Esophagus squamous epithelium (tissue), 5 donors: ENCODE results near the gene KBTBD4. TPM values are rescaled to one million over a fixed set of nuclear protein-coding genes. Genes with fewer than 3 reads are reported as not detected.

Experiments used
- DNase-seq: peaks from one replicate; lab custom pipeline; 2025; lab: John Stamatoyannopoulos, UW
- H3K27ac ChIP-seq, 4 donors: fragments of 200-600 bp; sonication (generic); one replicate each; pipeline ENCODE4 v1.5.1; 2016 to 2019; ENCODE audit warnings: mild to moderate bottlenecking in 1 of 4
- H3K27me3 ChIP-seq, 4 donors: fragments of 200-600 bp; sonication (generic); 1 replicate in 3 of 4; 2 replicates in 1 of 4; pipeline versions ENCODE4 v1.5.1 to v1.6.0; 2017 to 2021; ENCODE audit warnings: antibody characterized with exemption in 1 of 4
- H3K36me3 ChIP-seq, 3 donors: fragments of 200-600 bp; sonication (generic); one replicate each; pipeline ENCODE4 v1.5.1; 2016 to 2019
- H3K4me1 ChIP-seq, 3 donors: fragments of 200-600 bp; sonication (generic); one replicate each; pipeline ENCODE4 v1.5.1; 2017 to 2019
- H3K4me3 ChIP-seq, 4 donors: fragments of 200-600 bp; sonication (generic); 1 replicate in 3 of 4; 2 replicates in 1 of 4; pipeline ENCODE4 v1.5.1; 2016 to 2019; ENCODE audit warnings: mild to moderate bottlenecking in 2 of 4, moderate library complexity in 1 of 4
- H3K9me3 ChIP-seq, 3 donors: fragments of 200-600 bp; sonication (generic); one replicate each; pipeline ENCODE4 v1.5.1; 2016 to 2019
- POLR2A ChIP-seq, 4 donors: fragments of 450-650 bp; IDR thresholded peaks; one replicate each; pipeline ENCODE4 v1.6.1; 2017; ENCODE audit warnings: antibody characterized with exemption in 4 of 4, mild to moderate bottlenecking in 4 of 4, moderate library complexity in 3 of 4
- WGBS, 2 donors: methylation state at CpG; one replicate each; pipeline ENCODE4 v1.1.5; 2018; 5-methylcytosine and 5-hydroxymethylcytosine counted together
- intact Hi-C: fragments of 100-400 bp; cut with DNase I; formaldehyde crosslinking; loops from one replicate; pipeline ENCODE4 v1.15.0; 2022
- total RNA-seq, 4 donors: library from RNA; depleted of rRNA; stranded (reverse); fragments of >200 nt; gene quantifications; one replicate each; pipeline ENCODE4 v1.1.0, GENCODE V29; 2016
- TF ChIP-seq, protein P1 (sequence below), 6 experiments: fragments of 450-650 bp in 4 of 6; fragments of 200-600 bp in 2 of 6; sonication (generic) in 2 of 6; IDR thresholded peaks; one replicate each; pipeline ENCODE4 v1.5.1; 2016 to 2019; ENCODE audit warnings: antibody characterized with exemption in 6 of 6, mild to moderate bottlenecking in 4 of 6, moderate library complexity in 4 of 6
- donor health status: DM: yes; HTN: yes; CAD: no.

KBTBD4 gene
- total RNA-seq, 4 donors from 2014 or later: 12.4 to 22.7 (median 16.0) TPM

DNA sequence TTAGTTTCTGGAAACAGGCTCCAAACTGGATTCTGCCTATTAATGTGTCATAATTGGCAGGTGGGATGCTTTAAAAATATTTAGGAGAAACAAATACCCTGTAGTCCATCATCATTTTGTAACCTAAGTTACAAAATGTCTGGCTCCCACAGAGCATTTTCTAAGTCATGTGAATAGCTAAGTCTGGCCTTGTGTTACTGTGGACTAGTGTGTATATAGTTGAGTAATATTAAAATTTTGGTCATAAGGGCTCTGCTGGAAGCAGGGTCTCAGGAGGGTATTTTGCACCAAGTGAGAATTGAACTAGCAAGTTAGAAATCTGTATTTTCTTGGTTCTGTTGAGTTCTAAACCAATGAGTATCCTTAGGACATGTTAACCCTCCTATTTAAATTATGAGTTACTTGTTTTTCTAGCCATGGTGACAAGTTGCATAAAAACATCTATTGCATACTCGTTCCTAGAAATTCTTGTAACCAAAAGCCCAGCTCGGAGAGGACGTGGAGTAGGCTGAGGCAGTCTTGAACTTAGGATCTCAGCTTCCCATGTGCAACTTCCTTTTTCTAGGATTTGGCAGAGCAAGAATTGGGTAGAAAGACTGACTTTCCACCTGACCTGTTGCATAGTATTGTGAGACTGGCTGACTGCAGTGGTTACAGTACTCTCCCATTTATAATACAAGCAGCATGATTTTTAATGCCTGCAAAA lies 8.0 kb downstream of the KBTBD4 start:
- 75 to 78% methylated on average over 3 of the region's 3 CpGs for WGBS, 2 donors
- Histone ChIP-seq H3K9me3 (no peaks in the 10 kb centered on the region), H3K36me3 (peaks cover 8 to 78% (median 15%) of the 10 kb centered on the region in 3 donors), H3K4me1 (peaks cover 0 to 36% (median 0%) of the 10 kb centered on the region in 3 donors), H3K27ac (no peak overlapping the region), H3K27me3 (no peaks in the 10 kb centered on the region), H3K4me3 (no peak overlapping the region)
- TF ChIP-seq, protein P1, sequence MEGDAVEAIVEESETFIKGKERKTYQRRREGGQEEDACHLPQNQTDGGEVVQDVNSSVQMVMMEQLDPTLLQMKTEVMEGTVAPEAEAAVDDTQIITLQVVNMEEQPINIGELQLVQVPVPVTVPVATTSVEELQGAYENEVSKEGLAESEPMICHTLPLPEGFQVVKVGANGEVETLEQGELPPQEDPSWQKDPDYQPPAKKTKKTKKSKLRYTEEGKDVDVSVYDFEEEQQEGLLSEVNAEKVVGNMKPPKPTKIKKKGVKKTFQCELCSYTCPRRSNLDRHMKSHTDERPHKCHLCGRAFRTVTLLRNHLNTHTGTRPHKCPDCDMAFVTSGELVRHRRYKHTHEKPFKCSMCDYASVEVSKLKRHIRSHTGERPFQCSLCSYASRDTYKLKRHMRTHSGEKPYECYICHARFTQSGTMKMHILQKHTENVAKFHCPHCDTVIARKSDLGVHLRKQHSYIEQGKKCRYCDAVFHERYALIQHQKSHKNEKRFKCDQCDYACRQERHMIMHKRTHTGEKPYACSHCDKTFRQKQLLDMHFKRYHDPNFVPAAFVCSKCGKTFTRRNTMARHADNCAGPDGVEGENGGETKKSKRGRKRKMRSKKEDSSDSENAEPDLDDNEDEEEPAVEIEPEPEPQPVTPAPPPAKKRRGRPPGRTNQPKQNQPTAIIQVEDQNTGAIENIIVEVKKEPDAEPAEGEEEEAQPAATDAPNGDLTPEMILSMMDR (IDR thresholded peaks at IDR 0.05): no peak
- TF ChIP-seq POLR2A (IDR thresholded peaks at IDR 0.05): no peak
- intact Hi-C loops: no loop called here
- no peak for DNase-seq

DNA sequence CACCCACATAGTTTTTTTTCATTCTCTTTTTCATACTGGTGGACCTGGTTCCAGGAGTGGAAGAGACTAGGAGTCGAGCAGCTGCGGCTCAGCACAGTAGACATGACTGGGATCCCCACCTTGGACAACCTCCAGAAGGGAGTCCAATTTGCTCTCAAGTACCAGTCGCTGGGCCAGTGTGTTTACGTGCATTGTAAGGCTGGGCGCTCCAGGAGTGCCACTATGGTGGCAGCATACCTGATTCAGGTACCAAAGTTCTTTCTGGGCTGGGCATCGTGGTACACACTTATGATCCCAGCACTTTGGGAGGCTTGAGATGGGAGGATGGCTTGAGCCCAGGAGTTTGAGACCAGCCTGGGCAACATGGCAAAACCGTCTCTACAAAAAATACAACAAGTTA lies 9.1 kb downstream of the KBTBD4 start:
- DNase-seq: no peak
- Histone ChIP-seq H3K27ac (no peak overlapping the region), H3K36me3 (peaks cover 4 to 67% (median 15%) of the 10 kb centered on the region in 3 donors), H3K9me3 (no peaks in the 10 kb centered on the region), H3K4me3 (no peak overlapping the region), H3K27me3 (no peaks in the 10 kb centered on the region), H3K4me1 (peaks cover 4 to 43% (median 5%) of the 10 kb centered on the region in 3 donors)
- intact Hi-C loops: no loop called here
- TF ChIP-seq, protein P1 (IDR thresholded peaks at IDR 0.05): no peak
- no peak for TF ChIP-seq POLR2A (IDR thresholded peaks at IDR 0.05)
- WGBS, 2 donors: 88 to 100% methylated on average over 2 to 4 of the region's 7 CpGs

DNA sequence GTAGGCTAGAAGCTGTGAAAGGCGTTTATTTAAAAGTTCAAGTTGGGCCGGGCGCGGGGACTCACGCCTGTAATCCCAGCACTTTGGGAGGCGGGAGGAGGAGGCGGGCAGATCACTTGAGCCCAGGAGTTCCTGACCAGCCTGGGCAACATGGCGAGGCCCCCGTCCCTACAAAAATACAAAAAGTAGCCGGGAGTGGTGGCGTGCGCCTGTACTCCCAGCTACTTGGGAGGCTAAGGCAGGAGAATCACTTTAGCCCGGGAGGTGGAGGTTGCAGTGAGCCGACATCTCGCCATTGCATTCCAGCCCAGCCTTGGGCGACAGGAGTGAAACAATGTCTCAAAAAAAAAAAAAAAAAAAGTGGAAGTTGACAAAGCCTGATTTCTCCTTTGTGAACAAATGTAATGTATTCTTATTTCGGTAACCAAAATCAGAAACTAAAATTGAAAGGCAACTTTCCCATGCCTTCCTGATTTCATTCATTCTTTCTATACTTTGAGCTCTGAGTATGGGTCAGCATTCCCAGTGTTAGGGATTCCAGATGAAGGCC lies 12.5 kb downstream of the KBTBD4 start:
- DNase-seq: no peak
- Histone ChIP-seq H3K27me3 (no peaks in the 10 kb centered on the region), H3K4me1 (peaks cover 4 to 29% (median 8%) of the 10 kb centered on the region in 3 donors), H3K4me3 (peak overlapping the region; percentile 66 to 96 (median 79)), H3K27ac (peak overlapping the region; percentile 85 to 90 (median 88)), H3K36me3 (peaks cover 0 to 33% (median 0%) of the 10 kb centered on the region in 3 donors), H3K9me3 (no peaks in the 10 kb centered on the region)
- WGBS, 2 donors: 30 to 52% methylated on average over 8 to 12 of the region's 17 CpGs
- intact Hi-C loops: no loop called here
- TF ChIP-seq, protein P1 (IDR thresholded peaks at IDR 0.05): no peak
- no peak for TF ChIP-seq POLR2A (IDR thresholded peaks at IDR 0.05)

- Histone ChIP-seq H3K27ac (peak within 1 kb of the TSS; percentile 85 to 90 (median 88)), H3K9me3 (no peaks in the 10 kb centered on the region), H3K27me3 (no peaks in the 10 kb centered on the region), H3K4me1 (peaks cover 4 to 25% (median 8%) of the 10 kb centered on the region in 3 donors), H3K36me3 (peaks cover 0 to 26% (median 0%) of the 10 kb centered on the region in 3 donors), H3K4me3 (peak within 1 kb of the TSS; percentile 66 to 96 (median 79))
- TF ChIP-seq, protein P1 (IDR thresholded peaks at IDR 0.05): no peak
- TF ChIP-seq POLR2A (IDR thresholded peaks at IDR 0.05): peak in 2 of 4 donors; percentile 64 to 68
- intact Hi-C loops: no loop called here
- DNase-seq: no peak
- 0% methylated on average over 32 of the region's 86 CpGs; no CpG with 5 or more reads in 1 of the 2 donors for WGBS, 2 donors
Observed at GRCh38 chr11:47565340-47566148, 13.2 kb downstream of the KBTBD4 start, which contains the start of gene PTPMT1. TSS of gene PTPMT1 (plus strand) at chr11:47565599. CDS start at chr11:47565623, 24 bp downstream.
